HG03457 (cell line): Measurements from ENCODE around the gene NTRK2.
"Not testable (repeated sequence)": the region's sequence is repeated elsewhere in the genome, so short reads cannot be mapped to it uniquely, and the experiment has no call there.

ENCODE experiments used
- ATAC-seq: cut with Tn5 transposase; IDR thresholded peaks from one replicate; pipeline ENCODE4 v1.9.1; 2021; ENCODE audit warnings: moderate number of reproducible peaks; ENCODE audit not compliant: unreplicated experiment

Gene NTRK2

DNA sequence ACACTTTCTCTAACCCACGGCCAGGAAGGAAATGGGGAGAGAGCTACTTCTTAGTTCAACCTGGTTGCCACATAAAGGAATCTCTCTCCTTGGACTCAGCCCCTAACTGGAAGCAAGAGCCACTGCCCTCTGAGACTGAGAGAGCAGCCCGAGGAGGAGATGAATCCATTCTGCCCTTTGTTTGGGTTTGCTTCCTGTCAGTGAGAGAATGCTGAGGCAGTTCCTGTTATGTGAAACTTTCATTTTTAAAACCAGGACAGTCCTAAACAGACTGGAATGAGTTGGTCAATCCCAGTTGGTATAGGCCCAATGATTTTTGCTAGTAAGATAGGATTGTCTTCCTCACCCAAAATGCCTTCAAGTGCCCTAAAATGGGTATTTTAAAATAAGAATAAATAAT, 205.1 kb downstream of the NTRK2 start:
- ATAC-seq, result no peak

DNA sequence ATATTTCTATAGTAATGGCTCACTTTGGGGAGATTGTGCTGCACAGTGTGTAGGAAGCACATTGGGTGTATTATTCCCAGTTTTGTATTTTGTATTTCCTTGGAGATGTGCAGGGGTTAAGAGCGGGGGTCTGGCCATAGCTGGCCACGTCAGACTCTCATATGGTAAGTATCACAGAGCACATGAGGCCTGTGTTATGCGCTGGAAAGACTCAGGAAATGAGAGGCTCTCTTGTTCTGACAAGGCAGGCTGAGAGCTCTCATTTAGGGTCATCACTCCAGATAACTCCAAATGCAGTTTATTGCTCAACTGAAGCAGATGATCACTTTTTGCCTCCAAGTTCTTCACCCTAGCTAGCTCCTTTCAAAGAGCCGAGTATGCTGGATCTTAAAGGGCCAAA, 205.7 kb downstream of the NTRK2 start:
- ATAC-seq, result no peak

DNA sequence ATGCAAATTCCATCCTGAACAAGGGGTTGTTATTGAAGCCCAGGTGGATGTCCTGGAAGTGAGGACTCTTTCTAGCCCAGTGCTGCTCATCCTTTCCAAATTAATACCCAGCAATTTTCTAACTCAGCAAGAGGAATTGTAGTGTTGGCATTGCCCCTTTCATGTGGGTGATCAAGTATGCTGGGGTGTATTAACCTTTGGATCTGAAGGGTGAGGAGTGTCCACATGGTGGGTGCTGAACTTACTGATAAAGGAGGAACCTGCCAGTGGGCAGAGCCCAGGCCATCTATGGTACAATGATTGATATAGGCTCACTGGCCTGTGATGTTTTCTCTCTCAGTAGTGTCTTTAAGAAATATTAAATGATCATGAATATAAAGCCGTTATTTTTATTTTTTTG, 210.1 kb downstream of the NTRK2 start:
- ATAC-seq, result no peak

DNA sequence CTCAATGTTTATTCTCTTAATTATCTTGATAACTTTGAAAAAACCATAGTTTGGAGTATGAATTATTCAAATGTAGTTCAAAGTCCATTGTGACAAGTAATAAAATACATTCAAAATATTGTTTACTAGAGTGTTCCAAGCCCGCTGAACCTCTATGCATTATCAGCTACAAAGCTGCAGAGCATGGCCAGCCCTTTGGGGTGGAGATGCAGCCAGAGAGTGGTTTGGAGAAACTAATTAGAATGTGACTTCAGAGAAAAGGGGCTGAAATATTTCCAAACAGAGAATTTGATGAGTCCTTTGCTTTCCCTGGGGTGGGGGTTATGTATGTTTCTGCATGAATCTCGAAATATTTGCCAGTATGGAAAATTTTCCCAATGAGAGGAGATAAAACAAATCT, 211.3 kb downstream of the NTRK2 start:
- ATAC-seq, result no peak

DNA sequence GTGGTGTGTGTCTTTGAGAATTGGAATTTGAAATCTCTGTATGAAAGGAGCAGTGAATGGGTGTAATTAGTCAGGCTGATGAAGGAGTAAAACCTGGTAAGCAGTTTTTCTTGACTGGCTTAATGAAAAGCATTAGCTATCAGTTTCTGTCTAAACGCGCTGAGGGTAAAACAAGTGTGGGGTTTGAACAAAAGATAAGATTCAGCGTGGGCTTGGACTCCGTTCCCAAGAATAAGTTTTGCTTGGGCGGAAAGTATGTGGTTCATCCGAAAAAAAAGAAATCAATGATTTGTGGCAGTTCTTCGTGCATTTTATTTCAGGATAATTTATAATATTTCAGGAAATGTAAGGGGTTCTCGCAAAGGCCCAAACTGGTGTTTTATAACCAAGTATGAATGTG, 217.3 kb downstream of the NTRK2 start:
- no peak for ATAC-seq

DNA sequence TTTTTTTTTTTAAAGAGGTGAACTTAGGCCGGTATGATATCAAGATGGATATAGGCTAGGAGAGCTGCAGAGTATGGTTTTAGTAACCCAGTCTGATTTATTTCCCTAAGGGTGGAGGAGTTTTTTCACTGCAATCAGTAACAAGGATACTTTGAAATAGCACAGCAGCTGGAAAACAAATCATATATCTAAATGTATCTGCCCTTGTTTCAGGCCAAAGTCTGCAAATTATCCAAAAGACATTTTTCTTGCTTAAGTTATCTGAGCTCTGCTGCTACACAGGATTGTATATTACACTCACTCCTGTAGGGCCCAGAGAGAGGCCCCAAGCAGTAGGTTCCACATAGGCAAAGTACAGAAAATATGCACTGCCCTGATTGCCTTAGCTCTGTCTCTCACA, 222.4 kb downstream of the NTRK2 start:
- no peak for ATAC-seq

DNA sequence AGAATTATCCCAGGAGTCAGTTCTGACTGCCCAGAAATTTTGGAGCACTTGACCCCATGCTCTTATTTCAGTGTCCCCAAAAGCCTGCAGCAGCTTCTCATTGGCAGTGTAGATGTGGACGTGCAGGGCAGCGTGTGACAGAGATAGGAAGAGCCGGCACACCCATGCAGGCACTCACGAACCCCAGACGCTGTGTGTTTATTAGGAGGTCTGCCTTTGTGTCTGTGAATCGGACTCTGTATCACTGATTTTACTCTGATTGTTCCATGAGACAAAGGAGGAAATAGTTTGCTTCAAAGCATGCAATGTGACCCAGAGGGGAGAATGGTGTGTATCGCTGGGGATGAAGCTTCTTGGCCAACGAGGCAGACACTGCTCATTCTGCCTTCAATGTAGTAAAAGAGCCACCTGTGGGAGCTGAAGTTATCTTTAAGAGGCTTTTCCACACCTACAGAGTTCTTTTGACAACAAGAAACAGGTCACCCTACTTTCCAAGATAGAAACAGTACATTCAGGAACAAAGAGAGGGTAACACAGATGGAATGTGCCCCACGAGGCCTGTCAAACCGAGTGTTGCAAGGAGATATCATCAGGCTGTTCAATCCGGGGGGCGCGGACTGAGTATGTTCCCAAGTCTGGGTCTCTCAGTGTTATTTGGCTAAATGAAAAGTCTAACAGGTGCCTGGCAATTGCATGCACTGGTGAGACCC, 224.0 kb downstream of the NTRK2 start:
- ATAC-seq, result no peak

DNA sequence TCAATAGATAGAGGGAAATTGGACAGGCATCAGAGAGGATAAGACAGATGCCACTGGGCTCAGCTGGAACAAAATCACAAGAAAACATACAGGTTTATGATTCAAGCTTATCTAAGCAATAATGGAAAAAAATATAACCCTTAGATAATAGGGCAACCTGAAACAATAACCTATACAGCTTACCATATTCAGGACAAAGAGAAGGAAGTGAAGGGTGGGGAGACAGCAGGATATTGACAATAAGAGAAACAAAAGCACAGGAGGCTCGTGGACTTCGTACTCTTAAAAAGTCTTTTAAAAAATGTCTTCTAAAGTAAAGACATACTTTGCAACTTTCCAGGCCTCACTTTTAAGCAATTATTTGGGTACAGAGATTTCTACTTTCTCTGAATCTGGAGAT, 225.3 kb downstream of the NTRK2 start:
- ATAC-seq, result no peak

DNA sequence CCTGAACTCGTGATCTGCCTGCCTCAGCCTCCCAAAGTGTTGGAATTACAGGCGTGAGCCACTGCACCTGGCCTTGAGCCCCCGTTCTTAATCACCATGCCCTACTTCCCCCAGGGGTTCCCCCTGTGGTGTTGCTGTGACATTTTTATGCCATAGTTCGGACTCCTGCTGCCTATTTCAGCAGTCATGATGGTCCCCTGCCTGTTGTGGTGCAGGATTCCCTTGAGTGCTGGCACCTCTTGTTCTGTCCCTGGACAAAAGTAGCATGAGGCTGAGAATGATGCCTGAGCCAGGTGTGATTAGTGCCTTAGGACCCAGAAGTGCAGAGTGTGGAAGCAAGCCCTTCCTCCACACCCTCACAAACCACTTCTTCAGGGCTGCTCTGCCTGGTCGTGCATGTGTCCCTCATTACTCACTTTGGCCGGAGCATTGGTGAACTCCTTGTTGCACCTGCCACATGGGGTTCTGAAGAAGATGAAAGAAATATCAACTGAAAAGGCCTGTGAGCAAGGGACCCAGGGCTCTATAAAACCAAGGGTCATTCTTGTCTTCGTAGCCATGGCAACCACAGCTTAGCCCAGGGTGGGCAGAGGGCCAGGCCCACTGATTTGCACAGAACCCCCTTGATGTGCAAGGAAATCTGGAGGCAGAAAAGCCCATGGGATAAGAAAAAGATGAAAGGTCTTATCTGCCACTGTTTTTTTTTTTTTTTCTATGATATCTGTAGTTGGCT, 228.0 kb downstream of the NTRK2 start:
- no peak for ATAC-seq

DNA sequence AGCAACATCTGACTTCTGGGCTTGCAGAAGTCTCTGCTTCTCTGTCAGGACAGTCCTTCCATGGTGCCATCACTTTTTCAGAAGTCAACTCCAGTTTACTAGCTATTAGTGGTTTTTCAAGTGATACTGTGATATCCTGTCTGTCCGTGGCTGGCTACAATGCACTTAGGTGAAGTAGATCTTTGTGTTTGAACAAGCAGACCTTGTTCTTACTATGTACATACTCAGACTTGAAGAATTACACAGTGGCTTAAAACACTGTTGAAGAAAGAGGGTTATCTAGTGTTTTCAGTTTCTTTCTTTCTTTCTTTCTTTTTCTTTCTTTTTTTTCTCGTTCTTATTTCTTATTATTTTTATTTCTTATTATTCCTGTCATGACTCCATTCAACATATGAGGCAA, 228.7 kb downstream of the NTRK2 start:
- ATAC-seq, result no peak

DNA sequence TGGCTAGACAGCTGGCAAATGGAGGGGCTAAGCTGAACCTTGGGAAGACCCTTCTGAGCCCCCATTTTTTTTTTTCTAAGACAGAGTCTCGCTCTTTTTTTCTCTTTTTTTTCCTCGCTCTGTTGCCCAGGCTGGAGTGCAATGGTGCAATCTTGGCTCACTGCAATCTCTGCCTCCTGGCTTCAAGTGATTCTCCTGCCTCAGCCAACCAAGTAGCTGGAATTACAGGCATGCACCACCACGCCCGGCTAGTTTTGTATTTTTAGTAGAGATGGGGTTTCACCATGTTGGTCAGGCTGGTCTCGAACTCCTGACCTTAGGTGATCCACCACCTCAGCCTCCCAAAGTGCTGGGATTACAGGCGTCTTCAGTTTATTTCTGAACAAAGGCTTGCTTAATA, 229.1 kb downstream of the NTRK2 start:
- not testable (repeated sequence) for ATAC-seq

DNA sequence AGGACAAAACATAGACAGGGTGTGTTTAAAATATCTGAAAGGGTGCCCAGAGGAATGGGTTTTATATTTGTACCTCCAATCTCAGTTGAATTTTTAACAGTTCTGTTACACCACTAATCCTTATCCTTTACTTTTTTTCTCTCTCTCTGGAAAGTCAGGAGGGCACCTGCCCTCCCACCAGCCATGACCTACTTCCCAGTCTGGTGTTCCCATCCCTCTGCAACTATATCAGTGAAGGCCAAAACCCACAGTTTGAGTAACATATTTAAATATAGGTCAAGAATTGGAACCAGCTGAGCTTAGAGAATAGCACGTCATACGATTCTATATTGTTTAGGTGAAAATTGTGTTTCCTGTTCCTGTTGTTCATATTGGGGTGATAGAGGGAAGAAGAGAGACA, 229.8 kb downstream of the NTRK2 start:
- no peak for ATAC-seq

DNA sequence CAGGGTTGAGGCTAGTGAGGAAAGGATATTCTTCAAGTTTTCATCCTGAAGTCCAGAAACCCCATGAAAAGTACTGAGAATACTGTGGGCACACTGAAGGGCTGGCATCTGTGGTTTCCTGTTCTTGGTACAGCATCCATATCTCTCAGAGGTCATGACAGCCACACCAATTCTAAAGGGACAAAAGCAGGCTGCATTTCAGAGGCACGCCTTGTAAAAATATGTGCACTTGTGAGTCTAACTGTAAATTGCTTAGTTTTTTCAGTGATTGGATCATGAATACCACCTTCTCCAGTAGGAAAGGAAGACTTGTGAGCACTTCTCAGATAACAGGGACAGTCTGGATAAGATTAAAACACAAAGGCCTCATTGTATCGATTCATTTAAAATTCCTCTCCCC, 230.9 kb downstream of the NTRK2 start:
- no peak for ATAC-seq

DNA sequence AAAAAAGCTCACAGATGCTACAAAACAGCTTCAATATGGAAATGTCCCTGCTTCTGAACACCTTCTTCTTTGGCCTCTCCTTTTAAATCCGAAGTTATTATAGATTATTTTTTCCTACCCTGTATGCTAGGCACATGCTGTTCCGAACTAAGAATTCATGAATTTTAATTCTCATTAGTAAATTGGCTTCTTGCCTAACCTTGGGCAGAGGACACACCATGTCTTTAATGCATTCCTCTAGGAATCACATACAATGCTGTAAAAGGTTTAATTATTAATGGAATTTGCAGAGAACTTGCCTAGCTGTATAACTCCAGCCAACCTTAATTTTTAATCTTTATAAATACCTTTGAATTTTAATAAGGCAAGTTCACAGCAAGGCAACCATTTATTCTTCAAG, 234.4 kb downstream of the NTRK2 start:
- no peak for ATAC-seq

DNA sequence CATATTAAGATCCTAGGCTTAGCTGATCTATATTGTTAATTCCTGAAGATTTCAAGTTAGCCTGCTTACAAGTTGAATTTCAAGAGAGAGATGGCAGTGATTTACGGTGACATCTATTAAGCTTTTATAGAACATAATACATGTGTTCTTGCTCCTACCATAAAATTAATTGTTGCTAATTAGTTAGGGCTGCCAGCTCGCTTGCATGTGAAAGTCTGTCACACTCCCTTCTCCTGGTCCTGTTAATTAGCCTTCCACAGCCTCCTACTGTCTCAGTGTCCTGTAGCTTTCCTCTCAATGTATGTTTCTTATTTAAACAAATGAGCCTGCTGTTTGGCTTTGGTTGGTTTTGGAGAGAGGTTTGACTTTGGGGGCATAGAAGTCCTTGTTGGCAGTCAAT, 247.2 kb downstream of the NTRK2 start:
- no peak for ATAC-seq

DNA sequence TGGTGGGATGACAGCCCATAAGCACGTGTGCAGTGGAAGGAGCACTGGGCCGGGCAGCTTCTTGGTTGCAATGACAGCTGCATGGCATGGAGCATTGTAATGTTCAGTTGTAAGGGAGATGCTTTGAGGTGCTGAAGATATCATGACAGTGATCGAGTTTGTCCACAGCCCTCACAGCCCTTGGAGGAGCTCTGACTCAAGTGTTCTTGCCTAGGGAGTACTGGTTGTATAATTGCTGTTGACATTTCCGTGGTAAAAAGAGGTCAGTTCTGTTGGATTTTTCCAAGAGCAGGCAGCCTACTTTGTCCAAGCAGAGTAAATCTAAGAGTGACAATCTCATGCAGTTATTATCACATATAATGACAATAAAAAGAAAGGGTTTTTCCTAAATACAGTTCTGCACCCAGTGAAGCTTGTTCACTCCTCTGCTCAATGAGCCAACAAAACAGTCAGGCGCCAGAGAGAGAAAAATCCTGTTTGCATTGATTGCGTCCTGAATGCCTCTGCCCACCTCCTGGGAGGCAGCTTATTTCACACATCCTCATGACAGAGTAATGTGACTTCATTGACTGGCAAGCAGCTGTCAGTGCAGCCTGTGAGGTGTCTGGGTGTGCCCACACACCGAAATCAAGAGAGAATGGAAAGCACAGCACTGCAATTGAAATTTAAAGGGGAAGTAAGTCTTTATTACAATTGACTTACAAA, 248.0 kb downstream of the NTRK2 start:
- no peak for ATAC-seq

DNA sequence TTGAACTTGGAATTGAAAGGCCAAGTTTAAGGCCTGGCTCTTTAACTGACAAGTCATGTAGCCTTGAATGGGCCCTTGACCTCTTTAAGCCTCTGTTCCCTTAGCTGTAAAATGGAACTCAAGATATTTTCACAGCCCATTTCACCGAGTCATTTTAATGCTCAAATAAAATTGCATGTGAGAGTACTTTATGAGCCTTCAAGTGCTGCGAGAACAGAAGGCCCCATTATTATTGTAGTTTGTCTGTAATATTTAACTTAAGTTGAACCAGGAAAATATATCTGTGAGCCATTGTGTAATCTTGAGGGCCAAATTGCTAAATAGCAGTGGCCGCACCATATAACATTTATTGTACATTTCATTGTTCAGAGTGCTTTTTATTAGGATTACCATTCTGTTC, 249.9 kb downstream of the NTRK2 start:
- no peak for ATAC-seq

DNA sequence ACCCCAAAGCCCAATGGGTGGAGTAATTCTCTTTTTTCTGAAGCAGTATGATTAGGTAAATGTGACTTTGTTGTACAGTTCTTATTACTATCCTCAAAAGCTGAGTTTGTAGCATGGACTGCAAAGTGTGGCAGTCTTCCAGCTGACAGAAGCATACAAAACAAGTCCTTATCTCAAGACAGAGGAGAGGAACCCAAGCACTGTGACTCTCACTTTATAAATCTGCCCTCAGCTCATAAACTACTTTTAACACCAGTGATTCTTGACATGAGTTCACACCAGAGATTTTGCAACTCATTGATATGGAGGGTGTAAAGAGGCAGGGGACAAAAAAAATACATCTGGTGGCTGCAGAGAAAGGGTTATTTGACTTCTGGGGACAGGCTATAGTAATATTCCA, 251.6 kb downstream of the NTRK2 start:
- ATAC-seq, result no peak

DNA sequence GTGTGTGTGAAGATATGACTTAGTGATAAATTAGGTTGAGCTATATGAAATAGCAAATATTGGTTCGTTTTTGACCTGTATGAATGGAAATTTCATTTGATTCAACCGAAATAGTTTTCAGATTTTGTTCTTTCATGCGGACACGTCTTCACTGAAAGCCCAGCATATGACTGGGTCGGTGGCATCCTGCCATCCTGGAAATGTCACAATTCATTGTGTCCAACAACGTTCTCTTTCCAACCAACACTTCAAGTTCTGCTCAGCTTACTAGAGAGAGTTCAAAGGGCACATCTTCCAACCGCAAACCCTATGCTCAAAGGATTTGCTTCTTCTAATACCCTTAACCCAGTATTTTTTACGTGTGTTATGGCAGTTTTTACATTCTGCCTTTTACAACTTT, 252.5 kb downstream of the NTRK2 start:
- no peak for ATAC-seq

DNA sequence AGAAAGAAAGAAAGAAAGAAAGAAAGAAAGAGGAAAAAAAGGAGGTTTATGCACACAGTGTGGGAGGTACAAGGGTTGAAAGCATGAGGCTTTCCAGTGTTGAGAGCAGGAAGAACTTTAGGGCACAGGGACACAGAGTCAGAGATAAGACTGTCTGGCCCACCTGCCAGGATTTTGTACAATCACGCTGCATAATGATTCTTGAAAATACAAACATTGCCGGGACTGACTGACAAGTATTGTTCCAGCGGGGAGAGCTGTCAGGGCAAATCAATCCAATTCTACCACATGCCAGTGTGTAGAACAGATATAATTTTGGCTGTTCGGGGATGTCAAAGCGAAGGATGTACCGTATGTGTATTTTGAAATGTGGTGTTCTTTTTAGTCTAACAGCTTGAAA, 254.7 kb downstream of the NTRK2 start:
- ATAC-seq, result no peak

DNA sequence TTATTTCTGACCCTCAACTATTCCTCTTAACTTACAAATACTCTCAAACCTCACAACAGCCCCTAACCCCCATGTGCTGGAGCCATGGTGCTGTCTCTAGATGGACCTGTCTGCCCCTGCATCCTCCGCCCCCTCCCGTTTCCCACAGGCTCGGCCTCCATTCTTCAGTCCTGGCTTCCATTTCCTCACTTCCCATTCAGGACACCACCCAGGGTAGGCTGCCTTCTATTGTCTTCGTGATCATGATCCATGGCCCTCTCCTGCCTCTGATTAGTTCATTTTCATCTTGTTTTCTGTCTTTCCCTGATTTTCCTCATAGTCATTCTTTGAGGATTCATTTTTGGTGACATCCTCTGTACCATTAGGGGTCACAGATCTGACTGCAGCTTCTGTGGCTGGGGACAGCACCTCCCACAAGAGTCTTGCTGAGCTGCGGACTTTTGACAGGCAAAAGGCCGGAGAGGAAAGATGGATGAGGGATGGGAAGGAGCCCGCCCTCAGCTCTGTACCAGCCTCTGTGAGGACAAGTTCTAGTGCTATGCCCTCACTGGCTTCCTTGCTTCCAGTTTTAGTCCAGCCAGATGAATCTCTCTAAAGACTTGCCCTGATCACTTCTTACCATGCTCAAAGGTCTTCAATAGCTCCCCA, 255.8 kb downstream of the NTRK2 start:
- ATAC-seq, result no peak

DNA sequence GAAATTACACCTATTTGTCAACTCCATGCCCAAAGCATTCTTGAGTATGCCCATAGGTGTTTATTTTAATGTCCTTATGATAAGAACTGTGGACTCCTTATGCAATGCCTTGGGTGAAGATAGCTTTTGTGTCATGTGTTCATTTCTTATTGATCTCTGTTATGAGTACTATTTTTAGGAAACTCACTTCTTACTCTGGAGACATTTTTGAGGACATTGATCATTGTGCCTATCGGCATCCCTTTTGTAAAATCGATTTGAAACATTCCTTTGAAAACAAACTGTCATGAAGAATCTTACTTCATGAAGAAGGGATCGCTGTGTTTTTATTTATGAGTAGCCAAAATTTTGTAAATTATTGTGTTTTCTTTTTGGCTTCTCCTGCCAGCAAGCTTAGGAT, 257.3 kb downstream of the NTRK2 start:
- ATAC-seq, result no peak
